OCI-LY7 (cell line): ENCODE data around the gene LVRN. TPM values are rescaled to one million over a fixed set of nuclear protein-coding genes. Genes with fewer than 3 reads are reported as not detected.

Experiments used
- BruUV-seq: library from RNA; stranded (reverse); fragments of 400-500 nt; replicated peaks from 2 replicates; lab custom pipeline; 2021; lab: Mats Ljungman, UMichigan
- CTCF ChIA-PET: fragments of 300-600 bp; sonication (Branson Sonifier 250); formaldehyde crosslinking; loops from one replicate; lab custom pipeline; 2022; ENCODE audit warnings: antibody characterized with exemption; ENCODE audit not compliant: unreplicated experiment; lab: Charles Lee
- POLR2A ChIA-PET: fragments of 300-600 bp; sonication (Branson Sonifier 250); formaldehyde crosslinking; loops from one replicate; lab custom pipeline; 2022; ENCODE audit warnings: antibody characterized with exemption; lab: Charles Lee
- DNase-seq: peaks from one replicate; pipeline ENCODE4 v3.0.0-alpha.2; 2015; ENCODE audit warnings: low spot score
- H2AFZ ChIP-seq: fragments of 200-600 bp; sonication (generic), shearing (Covaris generic); 2 replicates; pipeline ENCODE4 v1.6.1; 2014; ENCODE audit warnings: mild to moderate bottlenecking, antibody characterized with exemption, low read length, moderate library complexity
- H3K27ac ChIP-seq: fragments of 200-600 bp; sonication (generic); 2 replicates; pipeline ENCODE4 v1.5.1; 2014; ENCODE audit warnings: mixed run types, low read depth, mild to moderate bottlenecking, moderate library complexity, low read length, inconsistent platforms; ENCODE audit not compliant: poor library complexity, severe bottlenecking
- H3K36me3 ChIP-seq: fragments of 200-600 bp; sonication (generic); 2 replicates; pipeline ENCODE4 v1.6.1; 2014; ENCODE audit warnings: mild to moderate bottlenecking, antibody characterized with exemption, low read length, moderate library complexity, mixed read lengths; ENCODE audit not compliant: insufficient read depth
- H3K4me1 ChIP-seq: fragments of 200-600 bp; sonication (generic); 2 replicates; pipeline ENCODE4 v1.5.1; 2014; ENCODE audit warnings: mild to moderate bottlenecking, low read length; ENCODE audit not compliant: insufficient read depth, poor library complexity, severe bottlenecking
- H3K4me2 ChIP-seq: fragments of 200-600 bp; sonication (generic); 2 replicates; pipeline ENCODE4 v1.6.1; 2014; ENCODE audit warnings: mild to moderate bottlenecking, low read length
- H3K4me3 ChIP-seq: fragments of 200-600 bp; sonication (generic); 2 replicates; pipeline ENCODE4 v1.5.1; 2014; ENCODE audit warnings: mild to moderate bottlenecking, low read depth, low read length; ENCODE audit not compliant: poor library complexity, severe bottlenecking
- H3K79me2 ChIP-seq: fragments of 200-600 bp; sonication (generic); 2 replicates; pipeline ENCODE4 v1.6.1; 2016; ENCODE audit warnings: low read depth, mild to moderate bottlenecking, low read length, moderate library complexity, mixed read lengths; ENCODE audit not compliant: insufficient read depth
- H3K9me2 ChIP-seq: fragments of 200-600 bp; sonication (generic); 2 replicates; pipeline ENCODE4 v1.6.1; 2016; ENCODE audit warnings: mild to moderate bottlenecking, low read length, mixed read lengths; ENCODE audit not compliant: insufficient read depth
- H3K9me3 ChIP-seq: fragments of 200-600 bp; sonication (generic); 2 replicates; pipeline ENCODE4 v1.6.1; 2014; ENCODE audit warnings: mild to moderate bottlenecking, mixed run types, low read length, mixed read lengths
- H4K20me1 ChIP-seq: fragments of 200-600 bp; sonication (generic); 2 replicates; pipeline ENCODE4 v1.6.1; 2014; ENCODE audit warnings: mild to moderate bottlenecking, antibody characterized with exemption, low read length, moderate library complexity, mixed read lengths; ENCODE audit not compliant: insufficient read depth
- CTCF ChIP-seq: fragments of 200-600 bp; sonication (generic); conservative IDR thresholded peaks from 2 replicates; pipeline ENCODE4 v1.5.1; 2014; ENCODE audit warnings: mild to moderate bottlenecking, antibody characterized with exemption, low read length, moderate library complexity, mixed read lengths
- EZH2phosphoT487 ChIP-seq: fragments of 200-600 bp; sonication (generic); IDR thresholded peaks from 2 replicates; pipeline ENCODE4 v1.6.1; 2018; ENCODE audit warnings: low read depth, borderline replicate concordance, mild to moderate bottlenecking, mixed run types, antibody characterized with exemption, low read length, moderate library complexity, mixed read lengths
- intact Hi-C: fragments of 100-400 bp; cut with micrococcal nuclease; formaldehyde crosslinking; loops from one replicate; pipeline ENCODE4 v1.10.0; 2022; ENCODE audit not compliant: unreplicated experiment
- total RNA-seq, 2 experiments: library from RNA; depleted of rRNA in 1 of 2; stranded (reverse); fragments of >200 nt in 1 of 2; shearing (Covaris generic) in 1 of 2; gene quantifications; 2 replicates each; pipeline ENCODE4 v1.2.3, GENCODE V29; 2014 to 2022

The LVRN gene
- total RNA-seq, 2 experiments from 2014 or later = not detected

GRCh38 chr5:115988002-115988401, 25.7 kb downstream of the LVRN start:
- no peaks in the 10 kb centered on the region for H3K36me3 ChIP-seq
- H3K4me2 ChIP-seq = no peak overlapping the region
- DNase-seq = no peak
- ChIA-PET POLR2A (interaction anchor here (0.8 to 1.4 kb wide), 4 partner anchors 7 to 20 kb away, joined by 3 to 5 read pairs (median 4); no protein-coding TSS in a partner anchor), CTCF (no interaction called here)
- intact Hi-C loops = no loop called here
- no peaks in the 10 kb centered on the region for H4K20me1 ChIP-seq
- H3K79me2 ChIP-seq = no peaks in the 10 kb centered on the region
- no TSS peak for BruUV-seq
- H3K9me3 ChIP-seq = no peaks in the 10 kb centered on the region
- no peaks in the 10 kb centered on the region for H3K9me2 ChIP-seq
- TF ChIP-seq CTCF (no peak), EZH2phosphoT487 (no peak)
- no peak overlapping the region for H2AFZ ChIP-seq
- H3K4me3 ChIP-seq = no peak overlapping the region
- no peaks in the 10 kb centered on the region for H3K4me1 ChIP-seq
- H3K27ac ChIP-seq = no peak overlapping the region

GRCh38 chr5:115992848-115993350, 30.6 kb downstream of the LVRN start:
- Histone ChIP-seq H3K79me2 (no peaks in the 10 kb centered on the region), H3K4me1 (no peaks in the 10 kb centered on the region), H2AFZ (no peak overlapping the region), H3K4me2 (no peak overlapping the region), H3K9me3 (no peaks in the 10 kb centered on the region), H4K20me1 (no peaks in the 10 kb centered on the region), H3K9me2 (no peaks in the 10 kb centered on the region), H3K36me3 (no peaks in the 10 kb centered on the region), H3K4me3 (no peak overlapping the region), H3K27ac (no peak overlapping the region)
- CTCF ChIA-PET = no interaction called here
- DNase-seq = no peak
- TF ChIP-seq EZH2phosphoT487 (no peak), CTCF (no peak)
- POLR2A ChIA-PET = interaction anchor here (0.5 to 1.0 kb wide), 4 partner anchors 10 to 94 kb away, joined by 3 to 4 read pairs (median 4); no protein-coding TSS in a partner anchor
- intact Hi-C loops = no loop called here
- BruUV-seq = no TSS peak

- Histone ChIP-seq H2AFZ (no peak overlapping the region), H3K4me3 (no peak overlapping the region), H3K9me3 (no peaks in the 10 kb centered on the region), H4K20me1 (no peaks in the 10 kb centered on the region), H3K79me2 (no peaks in the 10 kb centered on the region), H3K4me2 (no peak overlapping the region), H3K36me3 (no peaks in the 10 kb centered on the region), H3K9me2 (no peaks in the 10 kb centered on the region), H3K27ac (no peak overlapping the region), H3K4me1 (no peaks in the 10 kb centered on the region)
- CTCF ChIA-PET = no interaction called here
- BruUV-seq = no TSS peak
- intact Hi-C loops = no loop called here
- no peak for DNase-seq
- POLR2A ChIA-PET = interaction anchor here (1.8 kb wide), 1 partner anchor 8 kb away, joined by 4 read pairs; no protein-coding TSS in a partner anchor
- TF ChIP-seq EZH2phosphoT487 (no peak), CTCF (no peak)
These were observed 33.1 kb downstream of the LVRN start for GRCh38 chr5:115995351-115995750.
